Liver (tissue), 9 donors: Measurements from ENCODE around the gene ACTC1. TPM values are rescaled to one million over a fixed set of nuclear protein-coding genes. Genes with fewer than 3 reads are reported as not detected.
"Not testable (repeated sequence)": the region's sequence is repeated elsewhere in the genome, so short reads cannot be mapped to it uniquely, and the experiment has no call there.

Source experiments
- DNase-seq: peaks from one replicate; pipeline ENCODE4 v3.0.0-alpha.2; 2017; ENCODE audit warnings: low spot score
- H3K27ac ChIP-seq, 2 donors: one replicate each; pipeline ENCODE4 v1.7.0; 2013; ENCODE audit warnings: inconsistent platforms in 2 of 2, low read length in 2 of 2, control low read depth in 1 of 2, low read depth in 1 of 2, mild to moderate bottlenecking in 1 of 2
- H3K27me3 ChIP-seq, 4 donors: one replicate each; pipeline versions ENCODE4 v1.6.1 to v1.7.0; 2013; ENCODE audit warnings: low read length in 3 of 4, inconsistent platforms in 1 of 4, mild to moderate bottlenecking in 1 of 4, moderate library complexity in 1 of 4; ENCODE audit not compliant: control insufficient read depth in 4 of 4, insufficient read depth in 4 of 4
- H3K36me3 ChIP-seq, 4 donors: one replicate each; pipeline versions ENCODE4 v1.6.1 to v1.7.0; 2013; ENCODE audit warnings: low read length in 3 of 4, mild to moderate bottlenecking in 3 of 4, low read depth in 1 of 4, moderate library complexity in 1 of 4; ENCODE audit not compliant: control insufficient read depth in 4 of 4, insufficient read depth in 3 of 4
- H3K4me1 ChIP-seq, 4 donors: one replicate each; pipeline versions ENCODE4 v1.6.1 to v1.7.0; 2013; ENCODE audit warnings: low read length in 3 of 4, mild to moderate bottlenecking in 3 of 4, moderate library complexity in 1 of 4; ENCODE audit not compliant: control insufficient read depth in 4 of 4, insufficient read depth in 4 of 4
- H3K4me3 ChIP-seq, 3 donors: one replicate each; pipeline versions ENCODE4 v1.6.1 to v1.7.0; 2013; ENCODE audit warnings: low read length in 3 of 3, control low read depth in 1 of 3, low read depth in 1 of 3, mild to moderate bottlenecking in 1 of 3
- H3K9ac ChIP-seq, 2 donors: one replicate each; pipeline ENCODE4 v1.7.0; 2013; ENCODE audit warnings: low read length in 2 of 2, mild to moderate bottlenecking in 2 of 2, moderate library complexity in 2 of 2, control low read depth in 1 of 2, low read depth in 1 of 2
- H3K9me3 ChIP-seq, 4 donors: one replicate each; pipeline versions ENCODE4 v1.6.1 to v1.7.0; 2013; ENCODE audit warnings: low read length in 3 of 4; ENCODE audit not compliant: control insufficient read depth in 4 of 4
- ATF3 ChIP-seq: IDR thresholded peaks from 2 replicates; pipeline ENCODE4 v1.6.1; 2016; ENCODE audit warnings: antibody characterized with exemption
- CTCF ChIP-seq: fragments of 150-350 bp; IDR thresholded peaks from 2 replicates; pipeline ENCODE4 v1.5.1; 2017; ENCODE audit warnings: improper control_type of control experiment, low read depth, low read length; ENCODE audit not compliant: missing input control
- EGR1 ChIP-seq, 2 donors: IDR thresholded peaks; 2 replicates each; pipeline ENCODE4 v1.6.1; 2016 to 2018; ENCODE audit warnings: antibody characterized with exemption in 2 of 2, low read depth in 2 of 2
- FOXA1 ChIP-seq: IDR thresholded peaks from 2 replicates; pipeline ENCODE4 v1.6.1; 2016; ENCODE audit warnings: antibody characterized with exemption
- FOXA2 ChIP-seq: IDR thresholded peaks from 2 replicates; pipeline ENCODE4 v1.6.1; 2016; ENCODE audit warnings: antibody characterized with exemption
- GABPA ChIP-seq, 2 donors: IDR thresholded peaks in 1 of 2; conservative IDR thresholded peaks in 1 of 2; 2 replicates each; pipeline ENCODE4 v1.6.1; 2016; ENCODE audit warnings: antibody characterized with exemption in 2 of 2, mild to moderate bottlenecking in 1 of 2, moderate library complexity in 1 of 2
- HNF4A ChIP-seq, 2 donors: conservative IDR thresholded peaks; 2 replicates each; pipeline ENCODE4 v1.6.1; 2016; ENCODE audit warnings: antibody characterized with exemption in 2 of 2, mild to moderate bottlenecking in 2 of 2
- HNF4G ChIP-seq: IDR thresholded peaks from 2 replicates; pipeline ENCODE4 v1.6.1; 2016; ENCODE audit warnings: antibody characterized with exemption
- JUND ChIP-seq, 2 donors: IDR thresholded peaks; 2 replicates each; pipeline ENCODE4 v1.6.1; 2016; ENCODE audit warnings: antibody characterized with exemption in 2 of 2
- MAX ChIP-seq: IDR thresholded peaks from 2 replicates; pipeline ENCODE4 v1.6.1; 2016; ENCODE audit warnings: antibody characterized with exemption
- NR2F2 ChIP-seq: IDR thresholded peaks from 2 replicates; pipeline ENCODE4 v1.6.1; 2016; ENCODE audit warnings: antibody characterized with exemption
- RAD21 ChIP-seq, 2 donors: IDR thresholded peaks; 2 replicates each; pipeline ENCODE4 v1.6.1; 2016; ENCODE audit warnings: antibody characterized with exemption in 2 of 2, mild to moderate bottlenecking in 2 of 2
- REST ChIP-seq: IDR thresholded peaks from 2 replicates; pipeline ENCODE4 v1.6.1; 2016; ENCODE audit warnings: antibody characterized with exemption, mild to moderate bottlenecking
- RXRA ChIP-seq, 2 donors: IDR thresholded peaks; 2 replicates each; pipeline ENCODE4 v1.6.1; 2017 to 2018; ENCODE audit warnings: antibody characterized with exemption in 2 of 2, mild to moderate bottlenecking in 1 of 2
- SP1 ChIP-seq: IDR thresholded peaks from 2 replicates; pipeline ENCODE4 v1.6.1; 2018; ENCODE audit warnings: antibody characterized with exemption, mild to moderate bottlenecking
- TAF1 ChIP-seq: conservative IDR thresholded peaks from 2 replicates; pipeline ENCODE4 v1.6.1; 2016; ENCODE audit warnings: antibody characterized with exemption, mild to moderate bottlenecking
- YY1 ChIP-seq: IDR thresholded peaks from 2 replicates; pipeline ENCODE4 v1.6.1; 2016; ENCODE audit warnings: antibody characterized with exemption, mild to moderate bottlenecking
- ZBTB33 ChIP-seq: IDR thresholded peaks from 2 replicates; pipeline ENCODE4 v1.6.1; 2016; ENCODE audit warnings: antibody characterized with exemption
- WGBS: extraction: QIAGEN DNeasy Blood & Tissue Kit; methylation state at CpG from one replicate; pipeline ENCODE4 v1.1.7; 2013; 5-methylcytosine and 5-hydroxymethylcytosine counted together
- polyA plus RNA-seq, 2 donors: library from polyadenylated mRNA; stranded (reverse) in 1 of 2; unstranded in 1 of 2; fragments of 200-250 nt in 1 of 2; fragments of >200 nt in 1 of 2; fragmentation: Nextera tagmentation in 1 of 2; extraction: Ambion mirVana in 1 of 2; gene quantifications; one replicate each; pipeline versions ENCODE4 v1.2.1 to v1.2.3, GENCODE V29; 2013 to 2015
- total RNA-seq, 2 donors: library from RNA; depleted of rRNA; stranded (reverse); fragments of >200 nt; gene quantifications; one replicate each; pipeline ENCODE4 v1.2.3, GENCODE V29; 2014
- donor health status: healthy.
- donor health status: healthy.
- donor health status: healthy.
- donor health status: healthy.
- donor health status: healthy.

The ACTC1 gene
- total and polyA plus RNA-seq, 4 donors: 0.08 to 0.89 TPM; not detected in 2

- Histone ChIP-seq H3K9me3 (peaks cover 0 to 2% (median 0%) of the 10 kb centered on the region in 4 donors), H3K27ac (no peak overlapping the region), H3K36me3 (no peaks in the 10 kb centered on the region), H3K9ac (no peak overlapping the region), H3K27me3 (no peaks in the 10 kb centered on the region), H3K4me1 (no peaks in the 10 kb centered on the region), H3K4me3 (no peak overlapping the region)
- WGBS: 79% methylated on average over 3 of the region's 3 CpGs
- TF ChIP-seq HNF4G (no peak), JUND (IDR thresholded peaks at IDR 0.05) (no peak), ATF3 (no peak)
- no peak for DNase-seq
Observed at GRCh38 chr15:34808016-34808415, 12.7 kb upstream of the ACTC1 start.

- H3K27ac ChIP-seq, H3K27me3 ChIP-seq, H3K4me3 ChIP-seq, DNase-seq, H3K9me3 ChIP-seq, H3K4me1 ChIP-seq, H3K36me3 ChIP-seq, H3K9ac ChIP-seq: not testable (repeated sequence)
- 79% methylated on average over 8 of the region's 8 CpGs for WGBS
Observed at GRCh38 chr15:34807241-34807640, 11.9 kb upstream of the ACTC1 start.

GRCh38 chr15:34804776-34805175, 9.4 kb upstream of the ACTC1 start:
- Histone ChIP-seq H3K9me3 (peaks cover 0 to 2% (median 0%) of the 10 kb centered on the region in 4 donors), H3K27ac (no peak overlapping the region), H3K4me1 (no peaks in the 10 kb centered on the region), H3K36me3 (no peaks in the 10 kb centered on the region), H3K9ac (no peak overlapping the region), H3K27me3 (no peaks in the 10 kb centered on the region), H3K4me3 (no peak overlapping the region)
- no peak for DNase-seq
- TF ChIP-seq ZBTB33 (no peak), FOXA1 (no peak), RXRA (IDR thresholded peaks at IDR 0.05) (no peak), SP1 (no peak), GABPA (IDR thresholded peaks at IDR 0.05 in 1 of 2, conservative IDR thresholded peaks at IDR 0.05 in 1 of 2) (no peak), EGR1 (IDR thresholded peaks at IDR 0.05; ENCODE audit: low read depth in 2 of 2) (no peak), REST (no peak), NR2F2 (no peak), ATF3 (no peak), HNF4G (no peak), JUND (IDR thresholded peaks at IDR 0.05) (no peak), FOXA2 (no peak), RAD21 (IDR thresholded peaks at IDR 0.05) (no peak), CTCF (no peak), TAF1 (no peak), HNF4A (conservative IDR thresholded peaks at IDR 0.05) (no peak), MAX (no peak), YY1 (no peak)
- 65% methylated on average over 3 of the region's 3 CpGs for WGBS
